OCI-LY1 (cell line): ENCODE results near the gene UNC13C.

Experiments used
- EZH2 ChIP-seq: fragments of 200-600 bp; sonication (generic), shearing (Covaris generic); IDR thresholded peaks from 2 replicates; pipeline ENCODE4 v1.8.0; 2017; ENCODE audit warnings: borderline replicate concordance, mixed run types, mild to moderate bottlenecking, antibody characterized with exemption, low read length, moderate library complexity, mixed read lengths
- TF ChIP-seq, protein P1 (sequence below): fragments of 200-600 bp; sonication (generic), shearing (Covaris generic); IDR thresholded peaks from 2 replicates; pipeline ENCODE4 v1.5.1; 2017; ENCODE audit warnings: mild to moderate bottlenecking, antibody characterized with exemption, low read length, moderate library complexity, mixed read lengths

DNA sequence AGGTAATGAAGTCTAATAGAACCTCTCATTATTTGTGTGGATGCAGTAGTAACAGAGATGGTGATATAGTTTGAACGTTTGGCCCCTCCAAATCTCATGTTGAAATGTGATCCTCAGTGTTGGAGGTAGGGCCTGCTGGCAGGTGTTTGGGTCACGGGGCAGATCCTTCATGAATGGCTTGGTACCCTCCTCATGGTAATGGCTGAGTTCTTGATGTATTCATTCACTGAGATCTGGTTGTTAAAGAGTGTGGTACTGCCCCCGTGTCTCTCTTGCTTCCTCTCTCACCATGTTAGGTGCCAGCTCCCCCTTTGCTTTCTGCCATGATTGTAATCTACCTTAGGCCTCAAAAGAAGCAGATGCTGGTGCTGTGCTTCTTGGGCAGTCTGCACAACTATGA, 606.8 kb downstream of the UNC13C start:
- no peak for TF ChIP-seq EZH2
- TF ChIP-seq, protein P1, sequence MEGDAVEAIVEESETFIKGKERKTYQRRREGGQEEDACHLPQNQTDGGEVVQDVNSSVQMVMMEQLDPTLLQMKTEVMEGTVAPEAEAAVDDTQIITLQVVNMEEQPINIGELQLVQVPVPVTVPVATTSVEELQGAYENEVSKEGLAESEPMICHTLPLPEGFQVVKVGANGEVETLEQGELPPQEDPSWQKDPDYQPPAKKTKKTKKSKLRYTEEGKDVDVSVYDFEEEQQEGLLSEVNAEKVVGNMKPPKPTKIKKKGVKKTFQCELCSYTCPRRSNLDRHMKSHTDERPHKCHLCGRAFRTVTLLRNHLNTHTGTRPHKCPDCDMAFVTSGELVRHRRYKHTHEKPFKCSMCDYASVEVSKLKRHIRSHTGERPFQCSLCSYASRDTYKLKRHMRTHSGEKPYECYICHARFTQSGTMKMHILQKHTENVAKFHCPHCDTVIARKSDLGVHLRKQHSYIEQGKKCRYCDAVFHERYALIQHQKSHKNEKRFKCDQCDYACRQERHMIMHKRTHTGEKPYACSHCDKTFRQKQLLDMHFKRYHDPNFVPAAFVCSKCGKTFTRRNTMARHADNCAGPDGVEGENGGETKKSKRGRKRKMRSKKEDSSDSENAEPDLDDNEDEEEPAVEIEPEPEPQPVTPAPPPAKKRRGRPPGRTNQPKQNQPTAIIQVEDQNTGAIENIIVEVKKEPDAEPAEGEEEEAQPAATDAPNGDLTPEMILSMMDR, result no peak
